Hematopoietic multipotent progenitor cell treated with erythropoietin and hydrocortisone succinate and interleukin-3 and kit ligand, for 8 days (in vitro differentiated cells): ENCODE data around the gene FIG4.
"Not testable (repeated sequence)": the region's sequence is repeated elsewhere in the genome, so short reads cannot be mapped to it uniquely, and the experiment has no call there.

Experiments used
- DNase-seq: peaks from one replicate; pipeline ENCODE4 v3.0.0-alpha.2; 2015

The FIG4 gene

DNA sequence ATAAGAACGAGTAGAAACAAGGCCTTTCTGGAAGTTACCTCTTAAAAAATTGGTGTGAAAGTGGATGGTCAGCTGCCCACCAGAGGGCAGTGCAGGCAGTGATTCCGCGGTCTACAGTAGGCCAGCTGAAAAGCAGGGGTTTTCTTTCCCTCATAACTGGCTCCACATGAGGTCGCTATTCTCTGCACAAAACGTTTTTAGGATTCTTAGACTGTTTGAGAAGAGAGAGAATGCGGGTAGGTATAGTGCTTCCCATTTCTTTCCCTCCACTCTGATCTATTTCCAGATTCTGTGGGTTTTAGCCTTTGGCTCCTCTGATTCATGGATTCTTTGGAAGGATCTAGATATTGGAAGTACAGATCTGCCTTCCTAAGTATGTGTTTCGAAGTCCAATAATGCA, 14.2 kb downstream of the FIG4 start:
- DNase-seq: peak; percentile 89

DNA sequence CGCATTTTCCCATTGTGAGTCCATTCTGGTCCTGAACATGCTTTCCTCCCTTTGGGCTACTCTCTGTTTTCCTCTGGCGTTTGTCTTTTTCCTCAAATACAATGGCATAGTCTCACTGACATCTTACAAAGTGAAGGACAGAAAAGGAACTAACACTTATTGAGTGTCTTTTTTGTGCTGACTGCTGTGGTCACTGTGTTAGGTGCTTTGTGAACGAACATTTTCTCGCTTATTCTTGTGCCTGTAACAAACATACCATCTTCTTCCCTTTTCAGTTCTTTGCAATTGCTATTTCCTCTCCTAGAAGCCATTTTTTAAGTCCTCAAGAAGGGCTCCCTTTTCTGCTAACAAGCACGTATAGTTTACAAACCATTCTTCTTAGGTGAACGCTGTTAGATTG, 15.4 kb downstream of the FIG4 start:
- no peak for DNase-seq

DNA sequence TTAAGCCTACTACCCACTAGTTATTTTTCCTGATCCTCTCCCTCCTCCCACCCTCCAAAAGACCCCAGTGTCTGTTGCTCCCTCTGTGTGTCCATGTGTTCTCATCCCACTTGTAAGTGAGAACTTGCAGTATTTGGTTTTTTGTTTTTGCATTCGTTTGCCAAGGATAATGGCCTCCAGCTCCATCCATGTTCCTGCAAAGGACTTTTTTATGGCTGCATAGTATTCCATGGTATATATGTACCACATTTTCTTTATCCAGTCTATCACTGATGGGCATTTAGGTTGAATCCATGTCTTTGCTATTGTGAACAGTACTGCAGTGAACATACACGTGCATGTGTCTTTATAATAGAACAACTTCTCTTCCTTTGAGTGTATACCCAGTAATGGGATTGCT, 17.0 kb downstream of the FIG4 start:
- DNase-seq: not testable (repeated sequence)

DNA sequence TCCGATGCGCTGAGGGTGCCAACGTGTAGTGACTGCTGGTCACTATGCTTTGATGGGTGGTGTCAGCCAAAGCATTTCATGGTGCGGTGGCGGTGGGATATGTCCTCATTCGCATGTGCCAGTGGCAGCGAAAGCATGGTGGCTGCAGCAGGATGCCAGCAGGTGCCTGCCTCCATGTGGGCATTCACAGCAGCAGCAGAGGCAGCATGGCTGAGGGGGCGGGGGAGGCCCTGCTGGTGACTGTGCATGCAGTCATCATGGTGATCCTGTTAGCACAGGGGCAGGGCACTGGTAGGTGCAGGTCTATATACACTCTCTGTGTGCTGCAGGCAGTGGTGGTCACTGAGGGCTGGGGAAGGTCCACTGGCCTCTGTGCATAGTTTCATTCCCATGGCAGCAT, 22.0 kb downstream of the FIG4 start:
- DNase-seq: no peak

DNA sequence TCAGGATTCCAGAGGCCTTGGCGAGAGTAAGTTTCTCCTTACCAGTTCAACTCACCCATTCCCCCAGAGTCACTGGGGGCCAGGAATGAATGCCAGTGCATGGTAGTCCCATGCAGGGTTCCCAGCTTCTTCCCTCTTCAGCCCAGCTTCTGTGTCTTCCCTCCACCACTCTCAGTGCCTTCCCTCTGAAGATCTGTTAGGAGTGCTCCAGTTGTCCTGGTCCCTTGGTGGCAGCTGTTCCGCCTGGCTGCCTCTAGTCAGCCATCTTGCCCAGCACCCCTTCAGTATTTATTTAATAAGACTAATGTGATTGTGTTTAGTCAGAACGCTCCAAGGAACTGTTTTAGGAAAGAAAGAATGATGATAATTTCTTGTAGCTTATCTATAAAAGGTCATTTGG, 23.1 kb downstream of the FIG4 start:
- DNase-seq: no peak

DNA sequence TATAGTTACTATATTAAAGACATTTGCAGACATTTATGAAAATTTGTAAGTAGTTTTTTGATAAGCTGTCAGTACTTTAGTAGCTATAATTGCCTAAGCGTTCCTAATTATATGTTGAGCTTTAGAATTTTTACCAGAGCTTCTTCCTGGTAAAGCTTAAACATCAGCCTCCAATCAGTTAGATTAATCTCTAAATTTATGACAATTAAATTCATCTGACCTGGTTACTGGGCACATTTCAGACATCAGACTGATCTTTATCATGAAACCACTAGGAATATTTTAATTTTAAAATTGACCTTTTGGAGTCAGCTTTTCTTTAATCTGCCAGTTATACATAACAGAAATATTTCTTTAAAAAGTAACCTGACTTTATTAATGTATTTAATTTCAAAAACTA, 23.5 kb downstream of the FIG4 start:
- no peak for DNase-seq

DNA sequence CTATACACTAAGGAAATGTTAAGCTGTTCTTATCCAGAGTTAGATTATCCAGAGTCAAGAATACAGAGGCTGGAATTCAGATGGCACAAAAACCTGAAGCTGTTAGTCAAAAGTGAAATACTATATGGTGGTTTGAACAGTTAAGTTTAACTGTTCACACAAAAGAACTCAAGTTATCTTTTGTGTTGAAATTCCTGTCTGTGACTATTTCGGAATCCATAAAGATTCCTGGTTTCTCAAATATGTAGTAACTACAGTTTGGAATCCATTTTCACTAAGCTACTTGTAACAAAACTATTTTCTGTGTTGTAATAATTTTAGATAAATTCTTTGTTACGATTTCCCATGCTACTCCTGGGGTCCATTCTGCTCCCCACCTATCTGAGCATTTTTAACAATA, 24.5 kb downstream of the FIG4 start:
- no peak for DNase-seq

DNA sequence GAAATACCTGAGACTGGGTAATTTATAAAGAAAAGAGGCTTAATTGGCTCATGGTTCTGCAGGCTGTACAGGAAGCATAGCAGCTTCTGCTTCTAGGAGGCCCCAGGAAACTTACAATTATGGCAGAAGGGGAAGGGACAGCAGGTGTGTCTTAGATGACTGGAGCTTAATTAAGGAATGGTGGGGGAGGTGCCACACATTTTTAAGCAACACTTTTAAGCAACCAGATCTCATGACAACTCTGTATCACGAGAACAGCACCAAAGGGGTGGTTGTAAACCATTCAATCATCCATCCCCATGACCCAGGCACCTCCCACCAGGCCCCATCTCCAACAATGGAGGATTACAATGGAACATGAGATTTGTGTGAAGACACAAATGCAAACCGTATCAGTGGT, 26.9 kb downstream of the FIG4 start:
- DNase-seq: no peak

DNA sequence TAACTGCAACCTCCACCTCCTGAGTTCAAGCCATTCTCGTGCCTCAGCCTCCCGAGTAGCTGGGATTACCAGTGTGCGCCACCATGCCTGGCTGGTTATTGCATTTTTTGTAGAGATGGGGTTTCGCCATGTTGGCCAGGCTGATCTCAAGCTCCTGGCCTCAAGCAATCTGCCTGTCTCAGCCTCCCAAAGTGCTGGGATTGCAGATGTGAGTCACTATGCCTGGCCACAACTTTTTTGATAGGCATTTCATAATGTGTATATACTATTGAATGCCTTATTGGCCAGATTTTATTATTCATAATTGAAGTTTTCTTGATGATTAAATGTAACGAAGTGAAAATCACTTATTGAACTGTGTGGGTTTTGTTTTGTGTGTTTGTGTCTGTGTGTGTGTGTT, 27.9 kb downstream of the FIG4 start:
- no peak for DNase-seq

DNA sequence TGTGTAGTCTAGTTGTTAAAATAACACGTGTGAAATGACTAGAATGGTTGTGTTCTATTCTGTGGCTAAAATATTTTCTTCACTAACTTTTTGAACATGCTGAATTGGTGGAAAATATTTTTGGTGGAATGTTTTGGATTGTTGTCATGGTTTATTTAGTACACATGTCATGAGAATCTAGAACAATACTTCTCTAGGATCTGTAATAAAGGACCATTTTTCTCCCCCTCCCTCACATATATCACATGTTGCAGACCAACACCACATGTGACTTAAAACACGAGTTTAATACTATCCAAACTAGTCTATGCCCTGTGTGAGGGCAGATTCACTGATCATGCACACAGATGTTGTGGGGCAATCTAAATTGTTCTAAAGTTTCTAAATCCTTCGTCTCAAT, 29.2 kb downstream of the FIG4 start:
- DNase-seq: no peak

DNA sequence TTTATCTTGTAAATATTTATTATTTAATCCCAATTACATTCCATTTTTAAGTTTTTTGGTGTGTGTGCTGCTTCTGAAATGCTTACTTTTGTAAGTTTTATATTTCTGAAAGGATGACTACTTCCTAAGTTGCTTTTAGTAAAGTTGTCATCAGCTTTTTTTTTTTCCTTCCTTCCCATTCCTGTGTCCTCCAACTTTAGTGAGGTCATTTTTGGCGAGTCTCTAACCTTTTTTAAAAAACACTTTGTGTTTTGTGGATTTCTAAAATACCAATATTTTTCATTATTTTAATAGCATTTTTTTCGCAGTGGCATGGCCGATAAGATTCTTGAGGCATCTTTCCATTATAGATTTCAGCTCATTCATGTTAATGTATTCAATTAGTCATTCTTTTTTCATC, 30.9 kb downstream of the FIG4 start:
- DNase-seq: no peak

DNA sequence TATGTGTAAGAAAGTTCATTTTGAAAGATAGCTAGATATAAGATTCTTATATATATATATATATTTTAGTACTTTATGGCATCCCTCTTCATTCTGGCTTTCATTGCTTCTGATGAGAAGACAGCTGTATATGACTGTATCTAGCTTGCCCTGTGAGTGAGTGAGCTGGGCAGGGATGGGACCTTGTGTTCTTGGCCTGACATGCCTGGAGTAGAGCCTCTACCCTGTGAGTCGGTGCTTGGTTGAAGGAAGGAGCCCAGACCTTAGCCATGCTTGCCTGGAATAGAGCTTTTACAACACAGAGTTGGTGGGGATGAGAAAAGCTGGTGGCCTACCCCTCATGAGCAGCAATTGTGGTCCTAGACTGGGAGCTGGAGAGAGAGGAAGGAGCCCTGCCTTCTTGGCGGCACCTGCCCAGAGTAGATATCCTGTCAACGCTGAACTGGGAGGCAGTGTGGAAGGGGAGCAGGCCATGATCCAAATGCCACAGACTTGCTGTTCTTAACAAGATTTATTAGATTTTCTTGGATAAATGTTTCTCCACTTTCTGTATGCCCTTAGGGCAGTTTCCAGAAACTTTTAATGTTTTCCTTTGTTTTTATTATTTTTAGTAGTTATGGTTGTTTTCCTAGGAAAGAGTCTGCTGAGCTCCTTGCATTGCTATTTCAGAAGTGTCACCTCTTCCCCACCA, 31.6 kb downstream of the FIG4 start:
- no peak for DNase-seq

DNA sequence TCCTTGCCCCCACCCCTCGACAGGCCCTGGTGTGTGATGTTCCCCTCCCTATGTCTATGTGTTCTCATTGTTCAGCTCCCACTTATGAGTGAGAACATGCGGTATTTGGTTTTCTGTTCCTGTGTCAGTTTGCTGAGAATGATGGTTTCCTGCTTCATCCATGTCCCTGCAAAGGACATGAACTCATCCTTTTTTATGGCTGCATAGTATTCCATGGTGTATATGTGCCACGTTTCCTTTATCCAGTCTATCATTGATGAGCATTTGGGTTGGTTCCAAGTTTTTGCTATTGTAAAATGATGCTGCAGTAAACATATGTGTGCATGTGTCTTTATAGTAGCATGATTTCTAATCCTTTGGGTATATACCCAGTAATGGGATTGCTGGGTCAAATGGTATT, 34.2 kb downstream of the FIG4 start:
- not testable (repeated sequence) for DNase-seq

DNA sequence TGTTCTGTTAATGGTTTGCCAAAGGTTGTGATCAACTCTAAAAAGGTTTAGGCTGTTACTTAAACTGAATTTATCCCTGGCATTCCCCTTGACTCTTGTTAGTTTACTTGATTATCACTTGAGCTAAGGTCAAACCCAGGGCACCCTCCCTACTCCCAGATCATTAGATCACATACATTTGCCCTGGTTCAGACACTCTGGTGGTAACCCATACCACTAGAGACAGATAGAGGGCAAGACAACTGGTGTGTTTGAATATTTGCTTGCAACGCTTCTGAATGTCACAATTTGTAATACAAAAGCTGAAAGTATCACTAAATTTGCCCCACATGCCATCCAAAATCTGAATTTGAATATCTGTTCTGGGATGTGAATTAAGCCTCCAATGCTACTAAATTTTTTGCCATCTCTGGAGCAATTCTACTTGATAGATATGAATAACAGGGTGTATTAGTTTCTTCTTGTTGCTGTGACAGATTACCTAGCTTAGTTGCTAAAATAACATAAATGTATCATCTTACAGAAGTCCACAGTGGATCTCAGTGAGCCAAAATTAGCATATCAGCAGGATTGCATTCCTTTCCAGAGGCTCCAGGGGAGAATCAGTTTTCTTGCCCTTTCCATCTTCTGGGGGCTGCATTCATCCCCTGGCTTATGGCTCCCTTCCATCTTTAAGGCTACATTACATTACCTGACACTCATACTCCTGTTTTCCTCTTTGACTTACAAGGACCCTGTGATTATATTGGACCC, 45.4 kb downstream of the FIG4 start:
- DNase-seq: no peak

DNA sequence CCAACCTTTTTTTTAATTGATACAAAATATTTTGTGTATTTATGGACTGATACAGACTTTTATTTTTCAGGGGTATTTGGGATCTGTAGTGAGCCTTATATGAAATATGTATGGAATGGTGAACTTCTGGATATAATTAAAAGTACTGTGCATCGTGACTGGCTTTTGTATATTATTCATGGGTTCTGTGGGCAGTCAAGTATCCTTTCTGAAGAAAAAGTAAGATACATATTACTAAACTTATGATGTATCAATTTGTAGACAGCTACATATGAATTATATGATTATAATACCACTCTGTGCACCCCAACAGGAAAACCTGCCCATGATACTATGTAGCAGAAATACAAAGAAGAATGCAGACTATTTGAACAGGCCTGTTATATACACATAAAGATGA, 47.2 kb downstream of the FIG4 start:
- DNase-seq: no peak

DNA sequence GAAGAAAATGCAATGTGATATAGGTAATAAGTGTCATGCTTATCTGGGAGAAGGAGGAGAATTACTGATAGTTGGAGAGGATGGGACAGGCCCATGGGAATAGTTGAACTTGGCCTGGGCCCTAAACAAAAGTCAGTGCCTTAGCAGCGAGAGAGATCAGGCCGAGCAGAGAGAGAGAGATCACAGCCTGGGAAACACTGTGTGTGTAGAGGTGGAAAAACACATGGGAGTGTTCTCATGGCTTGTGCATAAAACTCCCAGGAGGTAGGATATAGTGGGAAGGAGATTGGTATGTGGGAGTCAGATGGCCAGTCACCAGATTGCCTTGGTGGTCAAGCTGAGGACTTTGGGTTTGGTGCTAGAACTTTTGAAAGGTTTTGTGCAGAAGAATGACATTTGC, 47.6 kb downstream of the FIG4 start:
- DNase-seq: no peak

DNA sequence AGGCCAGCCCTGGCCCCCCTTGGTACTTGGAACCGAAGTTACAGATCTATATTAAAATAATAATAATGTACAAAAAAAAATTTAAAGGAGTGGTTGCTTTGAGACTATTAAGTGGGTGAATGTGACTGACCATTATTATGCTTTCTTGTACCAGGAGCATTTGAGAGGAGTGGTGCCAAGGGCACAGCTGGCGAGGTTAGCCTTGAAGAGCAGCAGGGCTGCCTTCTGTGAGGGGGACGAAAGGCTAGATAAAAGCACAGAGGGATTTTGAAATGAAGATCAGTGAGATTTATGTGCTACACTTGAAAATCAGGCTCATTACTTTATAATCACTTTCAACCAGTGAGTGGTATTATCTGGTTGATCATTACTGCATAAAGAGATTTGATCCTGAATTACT, 48.6 kb downstream of the FIG4 start:
- DNase-seq: no peak

DNA sequence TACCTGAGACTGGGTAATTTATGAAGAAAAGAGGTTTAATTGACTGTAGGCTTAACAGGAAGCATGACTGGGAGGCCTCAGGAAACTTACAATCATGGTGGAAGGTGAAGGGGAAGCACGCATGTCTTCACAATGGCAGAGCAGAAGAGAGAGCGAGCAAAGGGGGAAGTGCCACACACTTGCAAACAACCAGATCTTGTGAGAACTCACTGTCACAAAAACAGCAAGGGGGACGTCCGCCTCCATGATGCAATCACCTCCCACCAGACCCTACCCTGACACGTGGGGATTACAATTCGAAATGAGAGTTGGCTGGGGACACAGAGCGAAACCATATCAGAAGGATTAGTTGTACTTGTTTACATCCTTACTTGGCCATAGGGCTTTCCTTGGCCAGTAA, 49.7 kb downstream of the FIG4 start:
- DNase-seq: no peak

DNA sequence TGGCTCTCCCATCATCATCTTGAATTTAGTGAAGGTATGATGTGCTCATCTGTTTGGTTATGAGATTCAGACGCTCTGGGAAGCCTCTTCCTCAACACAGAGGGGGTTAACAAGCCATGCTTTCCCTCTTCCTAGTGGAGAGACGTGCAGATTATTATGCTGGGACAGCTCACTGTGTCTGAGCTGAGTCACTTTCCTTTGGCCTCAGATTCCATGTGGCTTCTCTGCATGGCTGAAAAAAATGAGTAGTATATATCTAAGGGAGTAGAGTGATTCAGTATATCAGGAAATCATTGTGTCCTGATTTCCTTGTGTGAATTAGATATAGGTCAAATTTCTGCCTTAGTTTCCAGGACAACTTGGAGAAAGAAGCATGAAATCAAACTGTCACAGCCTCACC, 52.6 kb downstream of the FIG4 start:
- no peak for DNase-seq

DNA sequence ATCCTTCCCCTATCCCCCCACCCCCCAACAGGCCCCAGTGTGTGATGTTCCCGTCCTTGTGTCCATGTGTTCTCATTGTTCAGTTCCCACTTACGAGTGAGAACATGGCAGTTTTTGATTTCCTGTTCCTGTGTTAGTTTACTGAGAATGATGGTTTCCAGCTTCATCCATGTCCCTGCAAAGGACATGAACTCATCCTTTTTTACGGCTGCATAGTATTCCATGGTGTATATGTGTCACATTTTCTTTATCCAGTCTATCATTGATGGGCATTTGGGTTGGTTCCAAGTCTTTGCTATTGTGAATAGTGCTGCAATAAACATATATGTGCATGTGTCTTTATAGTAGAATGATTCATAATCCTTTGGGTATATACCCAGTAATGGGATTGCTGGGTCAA, 53.7 kb downstream of the FIG4 start:
- DNase-seq: not testable (repeated sequence)

DNA sequence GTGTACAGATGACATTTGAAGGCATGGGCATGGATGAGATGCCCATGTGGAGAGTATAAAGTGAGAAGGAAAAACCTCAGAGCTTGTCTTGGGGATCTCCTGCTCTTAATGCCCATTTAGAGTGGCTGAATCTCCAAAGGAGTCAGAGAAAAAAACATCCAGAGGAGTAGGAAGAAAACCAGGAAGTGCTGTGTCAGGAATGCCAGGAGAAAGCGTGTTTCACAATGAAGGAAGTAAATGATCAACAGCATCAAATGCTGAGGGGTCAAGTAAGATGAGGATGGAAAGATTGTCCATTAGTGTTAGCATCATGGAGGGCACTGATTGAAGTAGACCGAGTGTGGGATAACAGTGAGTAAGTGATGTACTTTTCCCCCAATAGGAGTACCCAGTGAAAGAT, 56.1 kb downstream of the FIG4 start:
- no peak for DNase-seq

DNA sequence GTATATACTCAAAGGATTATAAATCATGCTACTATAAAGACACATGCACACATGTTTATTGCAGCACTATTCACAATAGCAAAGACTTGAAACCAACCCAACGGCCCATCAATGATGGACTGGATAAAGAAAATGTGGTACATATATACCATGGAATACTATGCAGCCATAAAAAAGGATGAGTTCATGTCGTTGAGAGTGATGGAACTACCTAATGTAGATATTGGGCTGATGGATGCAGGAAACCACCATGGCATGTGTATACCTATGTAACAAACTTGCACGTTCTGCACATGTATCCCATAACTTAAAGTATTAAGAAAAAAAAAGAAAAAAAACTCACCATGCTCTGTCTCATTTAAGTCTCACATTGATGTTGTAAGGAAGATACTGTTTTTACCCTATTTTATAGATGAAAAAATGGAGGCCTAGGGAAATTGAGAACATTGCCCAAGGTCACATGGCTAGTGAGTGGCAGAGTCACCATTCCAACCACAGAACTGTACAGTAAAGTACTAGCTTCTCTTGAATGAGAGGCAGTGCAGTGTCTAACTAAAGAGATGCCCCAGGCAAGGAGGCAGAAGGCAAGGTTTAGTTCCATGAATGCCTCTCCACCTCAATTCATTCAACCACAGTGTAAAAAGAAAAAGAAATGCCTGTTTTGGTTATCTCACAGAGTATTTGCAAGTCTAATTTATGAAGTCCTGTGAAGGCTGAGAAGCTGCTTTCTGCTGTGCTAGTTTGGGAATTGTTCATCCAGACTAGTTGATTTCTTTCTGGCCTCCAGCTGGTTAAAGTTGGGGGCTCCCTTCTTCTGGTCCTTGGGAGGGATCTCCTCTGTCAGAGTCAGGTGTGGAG, 68.2 kb downstream of the FIG4 start:
- DNase-seq: no peak

DNA sequence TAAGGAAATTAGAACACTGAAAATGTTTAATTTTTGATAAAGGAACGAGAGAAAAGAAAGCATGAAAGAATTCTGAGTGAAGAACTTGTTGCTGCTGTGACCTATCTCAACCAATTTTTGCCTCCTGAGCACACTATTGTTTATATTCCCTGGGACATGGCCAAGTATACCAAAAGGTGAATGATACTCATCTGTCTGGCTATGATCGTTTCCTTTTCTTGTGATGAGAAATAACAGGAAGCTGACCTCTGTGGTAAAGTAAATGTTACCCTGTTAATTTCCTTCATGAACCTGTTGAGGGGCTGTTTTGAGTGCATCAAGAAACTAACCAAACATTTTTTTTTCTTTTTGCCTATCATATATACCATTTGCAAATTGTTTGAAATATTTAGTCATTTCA, 69.1 kb downstream of the FIG4 start:
- DNase-seq: no peak

DNA sequence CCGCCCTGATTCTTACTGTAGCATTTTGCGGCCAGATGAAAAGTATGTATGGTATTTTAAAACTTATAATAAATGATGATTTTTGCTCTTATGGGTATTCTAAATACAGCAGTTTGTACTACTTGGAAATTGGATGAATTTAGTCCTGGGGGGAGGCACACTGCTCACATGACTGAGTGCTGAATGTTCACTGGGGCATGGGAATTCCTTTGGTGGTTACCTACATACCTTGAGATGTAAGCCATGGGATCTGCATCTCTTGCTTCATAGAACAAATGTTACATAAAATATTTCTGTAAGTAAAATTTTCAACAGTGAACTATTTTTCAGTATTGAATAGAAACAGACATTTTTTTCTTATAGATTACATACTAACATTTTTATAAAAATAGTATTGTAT, 71.1 kb downstream of the FIG4 start:
- no peak for DNase-seq
